Measurements from ENCODE around the gene HIVEP2.

Gene HIVEP2

DNA sequence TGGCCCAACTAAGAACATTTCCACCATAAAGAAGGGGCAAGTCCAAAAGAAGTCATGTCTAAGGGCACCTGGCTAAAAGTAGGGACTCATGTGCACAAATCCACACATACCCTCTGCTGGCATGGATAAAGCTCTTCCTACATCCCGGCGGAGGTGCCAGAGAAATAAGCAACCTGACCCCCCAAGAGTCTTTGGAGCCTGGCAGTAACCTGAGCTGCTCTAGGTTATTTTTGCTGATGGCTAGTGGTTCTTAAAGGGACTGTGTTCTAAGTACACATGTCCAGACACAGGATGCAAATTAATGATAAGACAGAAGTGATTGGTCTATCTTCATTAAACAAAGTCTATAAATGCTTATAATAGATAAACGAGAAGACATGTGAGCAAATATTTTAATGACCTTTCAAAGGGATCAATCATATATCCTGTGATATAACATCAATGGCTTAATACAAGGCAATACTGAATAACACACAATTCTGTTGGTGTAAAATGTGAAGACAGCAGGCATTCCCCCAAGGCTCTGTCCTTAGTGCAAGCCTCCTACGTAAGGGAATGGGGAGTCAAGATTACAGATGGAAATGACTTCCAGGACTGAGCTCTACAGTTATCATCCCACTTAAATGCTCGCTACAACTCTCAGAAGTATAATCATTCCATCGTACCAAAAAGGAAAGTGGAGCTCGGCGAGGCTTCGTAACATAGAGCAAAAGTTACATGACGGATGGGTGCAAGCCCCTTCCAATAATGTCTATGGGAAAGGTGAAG is 52.5 kb downstream of the HIVEP2 start:
- no peak for DNase-seq (ENCODE audit: low read depth)

DNA sequence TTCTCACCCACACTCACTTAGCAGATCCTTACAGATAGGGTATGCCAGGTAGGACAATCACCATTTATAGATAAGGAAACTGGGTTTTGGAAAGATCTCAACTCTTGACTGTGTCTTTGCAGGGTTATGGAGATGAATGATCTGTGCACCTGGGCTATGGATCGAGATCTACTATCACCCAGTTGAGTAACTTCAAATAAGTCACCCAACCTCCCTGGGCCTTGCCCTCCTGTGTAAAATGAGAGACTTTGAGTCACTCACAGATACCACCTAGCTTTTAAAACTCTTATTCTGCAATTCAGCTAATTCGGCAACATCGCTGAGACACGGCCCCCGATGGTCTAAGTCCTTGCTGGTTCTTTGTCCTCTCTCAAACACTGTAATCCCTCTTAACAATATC is 53.5 kb downstream of the HIVEP2 start:
- DNase-seq (ENCODE audit: low read depth), result no peak

DNA sequence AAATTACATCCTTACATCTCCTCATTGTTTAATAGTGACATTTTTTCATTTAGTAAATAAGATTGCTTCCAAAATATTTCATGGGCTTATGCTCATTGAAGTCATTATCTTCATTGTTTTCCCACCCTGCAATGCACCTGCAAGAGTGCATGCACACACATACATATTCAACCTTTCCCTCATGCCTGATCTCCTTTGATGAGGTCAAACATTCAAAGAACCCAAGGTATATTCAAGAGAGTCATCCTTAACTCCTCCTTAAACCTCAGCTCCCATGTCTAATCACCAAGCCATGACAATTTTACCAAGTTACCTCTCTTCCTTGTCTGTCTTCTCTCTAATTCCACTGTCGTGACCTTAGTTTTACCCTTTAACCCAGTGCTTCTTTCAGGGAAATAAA is 56.5 kb downstream of the HIVEP2 start:
- DNase-seq (ENCODE audit: low read depth), result no peak

DNA sequence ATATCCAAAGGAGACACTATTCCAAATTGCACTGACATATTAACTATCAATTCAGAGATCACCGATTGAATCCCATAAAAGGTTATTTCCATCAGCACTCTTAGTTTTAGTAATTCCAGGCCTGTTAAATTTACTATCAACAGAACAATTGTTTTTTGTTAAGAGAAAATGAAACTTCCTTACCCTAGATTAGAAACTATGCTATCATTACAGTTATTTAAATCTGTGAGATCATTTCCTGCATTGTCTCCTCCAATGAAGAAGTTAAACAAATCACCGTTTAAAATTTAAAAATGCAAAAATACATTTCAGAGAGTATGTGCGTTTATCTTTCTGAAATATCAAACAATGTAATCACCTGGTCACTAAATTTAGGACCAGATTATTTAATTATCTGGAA is 57.5 kb downstream of the HIVEP2 start:
- DNase-seq (ENCODE audit: low read depth), result no peak

DNA sequence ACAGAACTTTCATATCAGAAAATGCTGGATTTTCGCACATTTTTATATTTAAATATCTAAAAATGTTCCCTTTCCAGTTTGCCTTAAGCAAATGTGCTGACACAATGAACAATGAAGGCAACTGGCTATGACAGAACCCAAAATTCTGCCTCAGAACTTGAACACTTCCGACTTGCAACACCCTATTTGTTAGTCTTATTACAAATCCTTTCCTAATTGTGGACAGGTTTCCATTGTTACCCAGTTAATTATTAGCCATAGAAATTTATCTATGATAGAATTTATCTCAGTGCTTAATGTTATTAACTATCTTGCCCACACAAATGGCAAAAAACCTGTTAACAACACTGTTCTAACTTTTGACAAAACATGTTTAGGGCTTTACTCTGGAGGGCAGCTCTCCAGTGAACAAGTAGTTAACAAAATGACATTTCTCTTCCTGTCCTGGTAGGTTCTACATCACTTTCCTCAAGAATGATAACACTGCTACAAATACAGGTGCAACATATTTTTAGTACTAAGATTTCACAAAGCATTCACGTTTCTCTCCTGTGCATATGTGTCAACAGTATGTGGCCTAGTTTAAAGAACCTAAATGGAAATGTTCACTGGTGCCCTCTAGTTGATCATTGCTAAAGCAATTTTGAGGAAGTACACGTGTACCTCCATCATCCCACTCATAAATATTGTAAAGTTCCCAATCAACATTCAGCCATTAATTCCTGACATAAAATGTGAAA is 58.4 kb downstream of the HIVEP2 start:
- no peak for DNase-seq (ENCODE audit: low read depth)

DNA sequence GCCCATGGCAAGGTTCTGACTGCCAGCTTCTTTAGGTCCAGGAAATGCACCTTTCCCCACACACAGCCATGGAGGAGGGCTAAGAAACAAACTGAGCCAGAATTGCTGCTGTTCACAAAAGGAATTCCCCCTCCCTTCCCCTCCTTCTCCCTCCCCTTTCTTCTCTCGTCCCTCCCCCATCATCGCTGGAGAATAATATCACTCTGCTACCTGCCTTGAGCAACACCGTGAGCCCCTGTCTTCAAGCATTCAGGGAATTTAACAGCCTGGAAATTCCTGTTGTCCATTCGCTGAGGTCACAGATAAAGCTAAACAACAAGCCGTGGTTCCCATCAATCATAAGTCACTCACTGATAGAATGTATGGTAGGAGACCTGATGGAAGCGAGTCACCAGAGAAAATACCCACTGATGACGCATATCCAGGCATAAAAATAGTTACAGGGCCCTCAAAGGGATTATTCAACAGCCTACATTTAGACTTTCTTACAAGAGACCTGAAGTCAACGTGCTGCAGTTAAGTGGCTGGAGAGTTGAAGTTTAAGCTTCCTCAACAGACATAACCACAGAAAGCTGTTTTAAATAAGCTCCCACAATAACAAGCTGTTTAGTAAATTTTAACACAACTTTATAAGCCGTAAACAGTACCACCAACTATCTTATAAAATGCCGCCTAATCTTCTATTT is 59.7 kb downstream of the HIVEP2 start:
- DNase-seq (ENCODE audit: low read depth), result no peak

DNA sequence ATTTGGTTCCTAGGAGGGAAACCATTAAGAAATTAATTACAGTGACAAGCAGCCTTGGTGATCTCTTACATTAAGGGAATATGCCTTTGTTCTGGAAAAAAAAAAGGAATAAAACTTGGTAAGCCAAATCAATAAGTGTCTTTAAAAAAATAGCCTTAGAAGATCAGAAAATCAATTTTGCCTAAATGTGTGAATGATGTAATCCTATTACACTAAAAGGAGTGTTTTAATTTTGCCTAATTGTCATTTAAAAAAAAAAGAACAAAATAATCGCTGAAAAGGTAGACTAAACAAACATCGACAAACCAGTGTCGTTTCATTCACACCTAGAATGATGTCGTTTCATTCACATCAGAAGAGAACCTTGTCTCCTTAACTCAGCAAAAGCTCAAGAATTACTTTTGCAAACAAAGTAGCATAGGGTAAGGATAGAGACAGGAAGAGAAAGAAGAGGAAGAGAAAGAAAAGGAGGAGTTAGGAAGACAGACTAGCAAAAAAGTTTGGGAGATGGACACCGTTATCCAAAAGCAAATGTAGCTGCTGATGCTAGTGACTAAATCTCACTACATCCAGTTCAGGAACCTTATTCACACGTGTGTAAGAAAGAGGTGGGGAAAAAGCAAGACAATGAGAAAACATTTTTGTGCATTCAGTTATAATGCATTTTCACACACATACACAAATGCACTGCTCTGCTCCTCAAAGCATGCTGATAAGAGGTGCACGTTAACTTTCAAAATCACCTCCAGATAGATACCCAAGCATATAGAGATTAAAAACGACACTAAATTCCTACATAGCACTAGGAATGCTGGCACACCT is 60.6 kb downstream of the HIVEP2 start:
- DNase-seq (ENCODE audit: low read depth), result no peak

DNA sequence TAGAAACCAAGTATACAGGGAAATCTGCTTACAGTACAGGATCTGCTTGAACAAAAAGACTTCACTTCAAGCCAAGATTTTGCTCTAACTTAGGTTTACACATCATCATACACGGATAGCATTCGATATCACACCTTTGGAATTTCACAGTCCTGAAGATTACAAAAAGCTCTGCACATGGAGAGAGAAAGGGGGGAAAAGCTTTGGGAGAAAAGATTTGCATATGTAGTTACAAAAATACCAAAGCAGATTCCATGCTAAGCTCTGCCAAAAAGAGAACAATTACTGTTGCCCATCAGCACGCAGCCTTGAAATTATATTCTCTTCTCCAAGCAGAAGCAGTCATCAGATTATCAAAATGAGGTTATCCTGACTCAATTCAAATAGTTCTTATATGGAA is 62.0 kb downstream of the HIVEP2 start:
- no peak for DNase-seq (ENCODE audit: low read depth)

DNA sequence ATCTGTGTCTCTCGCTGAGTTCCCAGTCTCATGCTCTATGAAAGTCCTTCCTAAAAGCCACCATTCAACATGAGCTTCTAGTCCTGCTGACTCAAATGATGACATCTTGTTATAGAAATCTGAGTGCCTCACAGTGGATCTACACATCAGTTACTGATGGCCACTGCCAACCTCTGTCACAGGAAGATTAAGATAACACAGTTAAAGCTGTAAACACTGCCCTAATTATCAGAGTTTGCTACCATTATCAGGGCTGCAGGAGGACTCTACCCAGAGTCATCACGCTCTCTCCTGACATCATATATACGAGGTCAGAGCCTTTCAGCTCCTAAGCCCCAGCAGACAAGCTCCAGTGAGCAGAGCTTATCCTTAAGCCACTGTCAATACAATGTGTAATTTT is 63.2 kb downstream of the HIVEP2 start:
- no peak for DNase-seq (ENCODE audit: low read depth)

DNA sequence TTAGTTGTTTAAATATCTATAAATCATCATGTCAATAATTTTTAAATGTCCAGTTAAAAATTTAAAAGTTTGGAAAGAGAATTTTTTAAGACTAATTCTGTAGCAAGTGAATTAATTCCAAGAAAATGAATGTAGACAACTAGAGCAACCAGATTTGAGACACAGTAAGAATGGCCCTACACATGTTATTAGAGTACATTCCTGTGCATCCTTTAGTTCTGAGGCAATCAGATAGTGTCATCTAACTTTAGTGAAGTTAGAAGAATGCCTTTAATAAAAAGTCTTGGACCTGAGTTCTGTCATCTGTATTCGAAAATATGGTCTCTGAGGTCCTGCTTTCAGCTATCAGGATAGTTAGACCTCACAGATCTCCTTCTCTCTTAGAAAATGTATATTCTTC is 63.7 kb downstream of the HIVEP2 start:
- no peak for DNase-seq (ENCODE audit: low read depth)

DNA sequence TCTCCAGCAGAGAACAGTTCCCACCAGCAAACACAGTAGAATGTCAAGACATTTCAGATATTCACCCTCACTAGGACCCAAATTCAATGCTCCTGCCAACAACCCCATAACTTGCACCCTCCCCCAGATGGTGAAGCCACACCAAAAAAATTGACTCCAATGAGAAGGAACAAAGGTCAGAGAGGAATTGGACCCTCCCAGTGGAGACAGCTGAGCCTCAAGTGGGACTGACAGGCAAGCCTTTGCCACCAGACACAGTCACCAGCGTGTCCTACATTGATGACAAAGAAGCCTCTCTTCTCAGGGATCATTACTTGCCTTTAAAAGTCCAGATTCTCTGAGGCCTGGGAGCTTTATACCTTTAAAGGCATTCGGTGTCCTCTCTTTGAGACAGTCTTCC is 64.8 kb downstream of the HIVEP2 start:
- no peak for DNase-seq (ENCODE audit: low read depth)

DNA sequence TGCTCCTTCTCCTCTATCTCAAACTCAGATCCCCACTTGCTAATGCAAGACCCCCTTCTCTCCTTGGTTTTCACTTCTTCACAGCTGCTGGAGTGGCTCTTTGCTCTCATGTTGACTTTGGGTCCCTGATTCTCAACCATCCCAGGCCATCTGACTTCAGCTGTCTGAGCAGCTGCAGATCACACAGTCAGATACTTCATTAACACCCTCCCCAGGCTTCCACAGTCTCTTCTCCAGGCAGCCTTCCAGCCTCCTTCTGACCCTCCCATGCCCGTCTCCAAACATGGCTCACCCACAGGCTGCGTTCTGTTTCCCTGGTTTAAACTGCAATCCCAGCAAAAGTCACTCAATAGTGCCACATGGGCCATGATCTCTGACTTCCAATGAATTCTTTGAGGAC is 65.4 kb downstream of the HIVEP2 start:
- no peak for DNase-seq (ENCODE audit: low read depth)

DNA sequence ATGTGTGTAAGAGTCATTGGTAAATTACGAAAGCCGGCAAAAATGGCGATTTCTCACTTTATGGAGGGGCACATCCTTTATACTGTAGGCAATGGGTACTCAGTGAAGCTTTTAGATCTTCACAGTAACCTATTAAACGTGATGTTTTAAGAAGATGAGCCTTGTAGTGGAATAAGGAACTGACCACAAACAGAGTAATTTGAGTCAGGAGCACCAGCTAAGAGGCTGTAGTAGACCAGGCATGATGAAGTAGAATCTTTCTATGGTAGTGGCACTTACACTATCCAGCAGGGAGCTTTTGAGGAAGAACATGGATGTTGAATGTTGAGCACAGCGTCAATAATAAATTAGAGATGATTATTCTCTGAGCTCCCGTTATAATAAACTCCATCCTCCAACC is 65.9 kb downstream of the HIVEP2 start:
- DNase-seq (ENCODE audit: low read depth), result no peak

DNA sequence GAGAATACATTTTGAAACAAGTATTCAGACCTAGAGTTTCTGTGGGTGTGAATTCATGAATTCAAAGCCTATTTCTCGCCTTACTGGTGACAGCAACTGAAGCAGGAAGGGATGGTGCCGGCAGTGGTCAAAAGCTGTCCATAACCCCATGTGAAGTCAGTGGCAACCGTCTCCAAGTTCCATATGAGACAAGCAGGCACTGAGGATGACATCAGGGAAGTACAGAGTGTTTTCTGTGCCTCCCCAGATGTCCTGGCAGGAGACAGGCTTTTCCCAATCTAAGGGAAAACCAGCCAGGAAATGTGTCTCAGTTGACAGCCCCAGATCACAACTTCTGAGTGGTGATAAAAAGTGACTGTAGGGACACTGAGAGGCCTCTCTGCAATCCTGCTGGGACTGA is 66.6 kb downstream of the HIVEP2 start:
- no peak for DNase-seq (ENCODE audit: low read depth)

DNA sequence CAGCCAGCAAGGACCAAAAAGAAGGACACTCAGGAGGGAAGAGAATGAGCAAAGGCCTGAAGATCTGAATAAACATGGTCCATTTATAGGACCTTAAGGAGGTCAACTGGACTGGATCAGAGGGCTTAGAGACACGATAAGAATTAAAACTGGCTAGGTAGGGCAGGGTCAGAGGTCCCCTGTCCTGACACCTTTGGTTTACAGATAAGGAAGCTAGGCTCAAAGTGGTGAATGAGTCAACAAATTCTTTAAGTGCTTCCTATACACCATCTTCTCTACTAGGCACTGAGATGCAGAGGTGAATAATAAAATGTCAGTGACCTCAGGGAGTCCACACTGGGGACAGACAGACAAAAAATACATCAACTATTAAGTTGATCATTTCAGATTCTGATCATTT is 70.3 kb downstream of the HIVEP2 start:
- no peak for DNase-seq (ENCODE audit: low read depth)

DNA sequence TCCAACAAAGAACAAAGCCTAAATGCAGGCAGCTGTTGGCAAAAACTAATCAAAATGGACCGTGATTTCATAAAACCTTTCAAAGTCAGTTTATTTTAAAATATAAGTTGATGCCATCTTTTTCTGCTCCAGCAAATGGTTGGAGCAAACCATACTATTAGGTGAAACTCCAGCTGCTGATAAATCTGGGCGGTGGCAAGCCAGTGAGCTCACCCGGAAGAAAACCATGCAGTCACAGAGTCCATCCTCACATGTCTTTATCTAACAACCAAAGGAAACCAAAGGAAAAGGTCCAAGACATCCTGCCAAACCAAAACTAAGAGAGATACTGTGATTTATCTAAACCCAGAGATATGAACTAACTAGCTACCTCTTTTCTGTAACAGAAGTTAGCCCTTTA is 72.6 kb downstream of the HIVEP2 start:
- no peak for DNase-seq (ENCODE audit: low read depth)

DNA sequence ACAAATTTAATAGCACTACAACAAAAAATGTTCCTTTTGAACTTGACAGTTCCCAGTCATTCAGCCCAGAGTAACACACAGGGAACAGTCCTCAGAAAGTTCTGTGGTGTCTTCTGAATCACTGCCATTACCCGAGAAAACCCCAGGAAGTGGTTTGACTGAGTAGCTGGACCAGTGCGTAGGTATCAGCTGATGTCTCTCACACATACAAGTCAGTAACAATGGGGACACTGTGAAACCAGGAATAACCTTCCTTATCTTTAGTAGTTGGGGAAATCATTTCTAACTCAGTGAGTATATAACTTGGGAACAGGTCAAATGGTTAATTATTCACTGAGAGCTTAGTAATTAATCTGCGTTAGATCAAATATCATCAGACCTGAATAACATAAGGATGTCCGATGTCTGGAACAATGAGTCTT is 73.1 kb downstream of the HIVEP2 start:
- DNase-seq (ENCODE audit: low read depth), result no peak

DNA sequence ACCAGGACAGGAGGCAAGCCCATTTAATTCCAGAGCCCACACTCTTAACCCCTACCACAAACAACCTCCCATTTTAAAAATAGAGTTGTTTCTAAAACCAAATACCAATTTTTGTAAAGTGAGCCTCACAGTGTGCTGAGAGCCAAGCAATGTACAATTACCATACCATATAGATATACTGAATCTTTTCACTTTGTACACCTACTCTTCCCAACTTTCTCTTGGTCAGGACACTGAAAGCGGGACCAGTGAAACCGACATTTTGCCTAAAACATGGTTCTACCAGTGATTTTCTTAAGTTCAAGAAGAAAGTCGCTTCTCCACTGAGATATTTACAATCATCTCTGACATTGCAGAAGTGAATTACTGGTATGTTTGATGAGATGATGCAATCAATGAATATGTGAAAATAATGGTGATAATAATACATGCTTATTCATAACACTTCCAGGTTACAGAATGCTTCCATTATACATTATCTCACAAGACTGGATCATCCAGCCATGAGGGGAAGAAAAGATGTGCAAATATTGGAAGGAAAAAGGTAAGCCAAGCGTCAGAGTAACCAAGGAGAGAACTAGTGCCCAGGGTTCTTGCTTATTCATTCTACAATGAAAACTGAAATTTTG is 74.1 kb downstream of the HIVEP2 start:
- no peak for DNase-seq (ENCODE audit: low read depth)

DNA sequence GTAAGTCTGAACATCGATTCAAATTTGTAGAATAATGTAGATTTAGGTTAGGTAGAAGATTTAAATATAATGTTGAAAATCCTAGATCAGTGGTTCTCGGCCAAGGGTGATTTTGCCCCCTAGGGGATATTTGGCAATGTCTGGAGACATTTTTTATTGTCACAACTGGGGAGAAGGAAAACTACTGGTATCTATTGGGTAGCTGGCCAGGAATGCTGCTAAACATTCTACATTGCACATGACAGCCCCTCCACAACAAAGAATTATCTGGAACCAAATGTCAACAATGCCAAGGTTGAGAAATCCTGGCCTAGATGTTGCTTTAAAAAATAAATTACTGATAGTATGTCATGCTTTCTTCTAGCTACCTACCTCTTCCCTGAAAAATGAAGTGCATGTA is 76.1 kb downstream of the HIVEP2 start:
- DNase-seq (ENCODE audit: low read depth), result no peak

DNA sequence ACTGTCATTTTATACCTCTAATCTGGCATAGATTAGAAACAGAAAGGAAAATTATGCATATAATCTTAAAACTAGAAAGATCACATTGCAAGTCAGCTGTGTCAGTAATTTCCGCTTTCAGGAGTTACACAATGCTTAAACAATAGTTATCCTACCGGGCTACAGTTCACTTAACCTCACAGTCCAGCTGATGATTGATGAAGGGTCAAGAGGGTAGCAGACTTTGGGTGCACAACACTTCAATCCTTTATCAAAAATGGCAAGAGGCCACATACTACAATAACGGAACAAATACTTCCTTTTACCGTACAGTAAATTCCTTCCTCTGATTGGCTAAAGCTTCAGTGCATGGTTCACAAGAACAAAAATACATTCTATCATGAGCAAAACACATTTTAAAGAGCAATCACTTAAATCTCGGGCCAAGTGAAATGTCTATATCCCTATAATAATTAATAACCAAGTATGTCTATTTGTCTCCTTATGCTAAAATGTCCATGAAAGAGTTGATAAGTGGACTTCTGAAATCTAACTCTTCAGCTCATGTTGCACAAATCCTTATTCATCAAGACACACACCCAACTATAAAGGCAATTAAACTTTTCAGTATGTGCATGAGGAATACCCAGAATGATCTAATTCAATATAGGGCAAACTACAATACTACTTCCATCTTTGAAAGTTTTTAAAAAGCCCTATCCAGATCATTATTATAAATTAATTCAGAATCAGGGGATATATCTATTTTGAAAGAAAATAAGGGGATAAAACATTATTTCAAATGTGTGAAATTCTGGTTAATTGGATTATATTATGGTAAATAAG is 76.8 kb downstream of the HIVEP2 start:
- no peak for DNase-seq (ENCODE audit: low read depth)

DNA sequence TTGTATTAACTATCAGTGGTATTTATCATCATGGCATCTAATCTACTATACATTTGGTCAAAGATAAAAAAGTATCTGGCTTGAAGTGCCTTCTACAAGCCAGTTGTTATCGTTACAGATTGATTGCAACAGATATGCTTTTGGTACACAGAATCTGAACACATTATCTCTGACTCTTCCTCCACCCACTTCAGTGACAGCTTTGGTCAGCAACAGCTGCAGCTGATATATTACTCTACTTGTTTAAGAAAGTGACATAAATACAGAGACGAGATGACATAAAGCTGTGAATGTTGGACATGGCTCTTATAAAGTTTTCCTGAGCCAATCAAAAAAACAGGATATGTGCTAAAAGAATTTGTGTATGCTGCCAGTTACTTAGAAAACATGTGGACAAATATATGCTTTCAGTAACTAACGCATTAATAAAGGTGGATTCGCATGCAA is 77.6 kb downstream of the HIVEP2 start:
- DNase-seq (ENCODE audit: low read depth), result no peak
